HEK293 (cell line): Measurements from ENCODE around the gene RYR2.

Experiments
- ATF2 ChIP-seq: fragments of 450-650 bp; formaldehyde crosslinking; IDR thresholded peaks from 2 replicates; pipeline ENCODE4 v1.5.1; 2016; ENCODE audit warnings: missing biosample characterization, missing genetic modification characterization, low read depth
- GFI1B ChIP-seq: fragments of 450-650 bp; formaldehyde crosslinking; IDR thresholded peaks from 2 replicates; pipeline ENCODE4 v1.5.1; 2016; ENCODE audit warnings: missing biosample characterization, missing genetic modification characterization
- GLIS1 ChIP-seq: fragments of 450-650 bp; formaldehyde crosslinking; IDR thresholded peaks from 2 replicates; pipeline ENCODE4 v1.5.1; 2016; ENCODE audit warnings: missing biosample characterization, missing genetic modification characterization
- HOXA7 ChIP-seq: sonication (generic); formaldehyde crosslinking; IDR thresholded peaks from 2 replicates; pipeline ENCODE4 v1.8.1; 2022; ENCODE audit warnings: missing genetic modification reagents, borderline replicate concordance
- IKZF3 ChIP-seq: fragments of 450-650 bp; IDR thresholded peaks from 2 replicates; pipeline ENCODE4 v1.5.0; 2018; ENCODE audit warnings: missing biosample characterization, mild to moderate bottlenecking, missing genetic modification characterization, moderate library complexity
- KLF16 ChIP-seq: fragments of 450-650 bp; formaldehyde crosslinking; IDR thresholded peaks from 2 replicates; pipeline ENCODE4 v1.5.1; 2017; ENCODE audit warnings: missing biosample characterization, missing genetic modification characterization
- KLF8 ChIP-seq: fragments of 450-650 bp; formaldehyde crosslinking; IDR thresholded peaks from 2 replicates; pipeline ENCODE4 v1.5.1; 2016; ENCODE audit warnings: missing biosample characterization, missing genetic modification characterization
- PRDM1 ChIP-seq: fragments of 450-650 bp; formaldehyde crosslinking; IDR thresholded peaks from 2 replicates; pipeline ENCODE4; 2016; ENCODE audit warnings: missing biosample characterization, missing genetic modification characterization
- ZBTB20 ChIP-seq: fragments of 450-650 bp; formaldehyde crosslinking; IDR thresholded peaks from 2 replicates; pipeline ENCODE4 v1.5.1; 2016; ENCODE audit warnings: missing biosample characterization, missing genetic modification characterization
- ZBTB7A ChIP-seq: fragments of 450-650 bp; formaldehyde crosslinking; IDR thresholded peaks from 2 replicates; pipeline ENCODE4 v1.5.1; 2016; ENCODE audit warnings: low read depth, missing biosample characterization, missing genetic modification characterization
- ZEB2 ChIP-seq: fragments of 450-650 bp; formaldehyde crosslinking; IDR thresholded peaks from 2 replicates; pipeline ENCODE4 v1.5.1; 2016; ENCODE audit warnings: missing biosample characterization, missing genetic modification characterization
- ZFP3 ChIP-seq: fragments of 450-650 bp; formaldehyde crosslinking; IDR thresholded peaks from 2 replicates; pipeline ENCODE4 v1.5.1; 2016; ENCODE audit warnings: low read depth, missing biosample characterization, missing genetic modification characterization
- ZFP37 ChIP-seq: fragments of 450-650 bp; formaldehyde crosslinking; IDR thresholded peaks from 2 replicates; pipeline ENCODE4 v1.5.1; 2016; ENCODE audit warnings: missing biosample characterization, missing genetic modification characterization
- ZFP41 ChIP-seq: fragments of 450-650 bp; formaldehyde crosslinking; IDR thresholded peaks from 2 replicates; pipeline ENCODE4 v1.5.1; 2016; ENCODE audit warnings: missing biosample characterization, missing genetic modification characterization, borderline replicate concordance
- ZNF184 ChIP-seq: fragments of 450-650 bp; IDR thresholded peaks from 2 replicates; pipeline ENCODE4 v1.5.1; 2018; ENCODE audit warnings: missing biosample characterization, mild to moderate bottlenecking, missing genetic modification characterization
- ZNF350 ChIP-seq: fragments of 450-650 bp; formaldehyde crosslinking; IDR thresholded peaks from 2 replicates; pipeline ENCODE4 v1.5.0; 2017; ENCODE audit warnings: missing biosample characterization, mild to moderate bottlenecking, missing genetic modification characterization
- ZNF366 ChIP-seq: fragments of 450-650 bp; formaldehyde crosslinking; conservative IDR thresholded peaks from 2 replicates; pipeline ENCODE4 v1.5.1; 2016; ENCODE audit warnings: missing biosample characterization, missing genetic modification characterization
- ZNF561 ChIP-seq: fragments of 450-650 bp; IDR thresholded peaks from 2 replicates; pipeline ENCODE4 v1.5.1; 2018; ENCODE audit warnings: missing biosample characterization, missing genetic modification characterization, borderline replicate concordance
- ZNF571 ChIP-seq: fragments of 450-650 bp; formaldehyde crosslinking; IDR thresholded peaks from 2 replicates; pipeline ENCODE4 v1.5.0; 2017; ENCODE audit warnings: missing biosample characterization, missing genetic modification characterization
- ZNF623 ChIP-seq: fragments of 450-650 bp; formaldehyde crosslinking; IDR thresholded peaks from 2 replicates; pipeline ENCODE4 v1.5.1; 2016; ENCODE audit warnings: missing biosample characterization, missing genetic modification characterization
- ZNF629 ChIP-seq: fragments of 450-650 bp; formaldehyde crosslinking; IDR thresholded peaks from 2 replicates; pipeline ENCODE4 v1.5.1; 2017; ENCODE audit warnings: missing biosample characterization, missing genetic modification characterization
- ZNF660 ChIP-seq: fragments of 450-650 bp; IDR thresholded peaks from 2 replicates; pipeline ENCODE4 v1.5.1; 2018; ENCODE audit warnings: missing biosample characterization, mild to moderate bottlenecking, missing genetic modification characterization
- ZNF776 ChIP-seq: fragments of 450-650 bp; formaldehyde crosslinking; IDR thresholded peaks from 2 replicates; pipeline ENCODE4 v1.5.0; 2017; ENCODE audit warnings: missing biosample characterization, missing genetic modification characterization, borderline replicate concordance
- ZNF785 ChIP-seq: fragments of 450-650 bp; formaldehyde crosslinking; IDR thresholded peaks from 2 replicates; pipeline ENCODE4 v1.5.1; 2016; ENCODE audit warnings: missing biosample characterization, missing genetic modification characterization
- ZNF830 ChIP-seq: fragments of 450-650 bp; IDR thresholded peaks from 2 replicates; pipeline ENCODE4 v1.5.0; 2018; ENCODE audit warnings: missing biosample characterization, missing genetic modification characterization, low read depth, mild to moderate bottlenecking, moderate library complexity
- ZNF843 ChIP-seq: fragments of 450-650 bp; formaldehyde crosslinking; IDR thresholded peaks from 2 replicates; pipeline ENCODE4 v1.5.1; 2016; ENCODE audit warnings: missing biosample characterization, missing genetic modification characterization
- ZSCAN16 ChIP-seq: fragments of 450-650 bp; formaldehyde crosslinking; IDR thresholded peaks from 2 replicates; pipeline ENCODE4 v1.5.1; 2016; ENCODE audit warnings: missing biosample characterization, missing genetic modification characterization
- TF ChIP-seq, protein P1 (sequence below): fragments of 450-650 bp; formaldehyde crosslinking; IDR thresholded peaks from 2 replicates; pipeline ENCODE4 v1.5.1; 2016; ENCODE audit warnings: missing biosample characterization, missing genetic modification characterization
- TF ChIP-seq, protein P2 (sequence below): fragments of 450-650 bp; formaldehyde crosslinking; optimal IDR thresholded peaks from 2 replicates; pipeline ENCODE3; 2016; ENCODE audit warnings: missing biosample characterization, mild to moderate bottlenecking, missing genetic modification characterization
- TF ChIP-seq, protein P3 (sequence below): fragments of 450-650 bp; formaldehyde crosslinking; IDR thresholded peaks from 2 replicates; pipeline ENCODE4 v1.5.1; 2016; ENCODE audit warnings: missing biosample characterization, missing genetic modification characterization
- TF ChIP-seq, protein P4 (sequence below): fragments of 450-650 bp; formaldehyde crosslinking; IDR thresholded peaks from 2 replicates; pipeline ENCODE4 v1.5.1; 2016; ENCODE audit warnings: missing biosample characterization, missing genetic modification characterization
- TF ChIP-seq, protein P5 (sequence below): fragments of 450-650 bp; formaldehyde crosslinking; IDR thresholded peaks from 2 replicates; pipeline ENCODE4; 2016; ENCODE audit warnings: missing biosample characterization, missing genetic modification characterization

Gene RYR2

DNA sequence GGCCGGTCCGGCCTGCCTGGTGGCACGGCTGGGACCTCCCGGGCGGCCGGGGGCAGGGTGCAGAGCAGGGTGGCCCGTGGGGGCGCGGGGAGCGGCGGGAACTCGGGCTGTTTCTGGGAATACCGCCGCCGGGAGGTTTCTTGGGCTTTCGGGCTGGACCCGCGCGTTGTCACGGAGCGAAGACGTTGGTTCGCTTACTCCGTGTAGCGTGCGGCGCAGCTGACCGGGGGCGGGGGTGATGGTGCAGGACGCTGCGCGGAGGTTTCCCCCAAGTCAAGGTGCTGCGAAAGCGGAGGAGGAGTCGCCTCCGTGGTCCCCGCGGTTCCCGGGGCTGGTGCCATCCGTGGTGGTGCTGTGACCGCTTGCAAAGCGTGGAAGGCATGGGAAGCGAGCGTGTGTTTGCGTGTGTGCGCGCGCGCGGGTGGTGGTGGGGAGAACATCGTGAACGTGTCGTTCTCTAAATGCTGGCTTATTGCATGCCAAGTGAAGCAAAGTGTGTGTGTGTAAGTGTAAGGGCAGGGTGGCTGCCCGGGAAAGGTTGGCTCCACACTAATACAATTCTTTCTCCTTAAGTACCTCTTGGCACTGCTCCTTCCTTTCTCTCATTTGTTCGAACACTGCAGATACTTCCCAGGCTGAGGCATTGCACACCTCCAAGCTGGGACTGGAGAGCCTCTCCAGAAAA, 1.1 kb downstream of the RYR2 start (continued):
- 0 out of 2 replicates have a peak, but pooled peaks have one; percentile 49 for TF ChIP-seq KLF16 (tag by site-specific recombination)
- TF ChIP-seq ZBTB7A (tag by site-specific recombination) = peak; percentile 30; the same call in 1 of the 2 replicates
- TF ChIP-seq, protein P1, sequence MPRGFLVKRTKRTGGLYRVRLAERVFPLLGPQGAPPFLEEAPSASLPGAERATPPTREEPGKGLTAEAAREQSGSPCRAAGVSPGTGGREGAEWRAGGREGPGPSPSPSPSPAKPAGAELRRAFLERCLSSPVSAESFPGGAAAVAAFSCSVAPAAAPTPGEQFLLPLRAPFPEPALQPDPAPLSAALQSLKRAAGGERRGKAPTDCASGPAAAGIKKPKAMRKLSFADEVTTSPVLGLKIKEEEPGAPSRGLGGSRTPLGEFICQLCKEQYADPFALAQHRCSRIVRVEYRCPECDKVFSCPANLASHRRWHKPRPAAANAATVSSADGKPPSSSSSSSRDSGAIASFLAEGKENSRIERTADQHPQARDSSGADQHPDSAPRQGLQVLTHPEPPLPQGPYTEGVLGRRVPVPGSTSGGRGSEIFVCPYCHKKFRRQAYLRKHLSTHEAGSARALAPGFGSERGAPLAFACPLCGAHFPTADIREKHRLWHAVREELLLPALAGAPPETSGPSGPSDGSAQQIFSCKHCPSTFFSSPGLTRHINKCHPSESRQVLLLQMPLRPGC (tag by site-specific recombination) = 0 out of 2 replicates have a peak, but pooled peaks have one; percentile 22
- TF ChIP-seq PRDM1 (tag by site-specific recombination) = peak; percentile 85
- peak; percentile 78 for TF ChIP-seq ZEB2 (tag by site-specific recombination)
- peak; percentile 77 for TF ChIP-seq GLIS1 (tag by site-specific recombination)
- TF ChIP-seq ZNF629 (tag by site-specific recombination) = peak; percentile 49
- TF ChIP-seq ZNF350 (tag by site-specific recombination) = no peak
- TF ChIP-seq KLF8 (tag by site-specific recombination) = no peak
- TF ChIP-seq, protein P2, sequence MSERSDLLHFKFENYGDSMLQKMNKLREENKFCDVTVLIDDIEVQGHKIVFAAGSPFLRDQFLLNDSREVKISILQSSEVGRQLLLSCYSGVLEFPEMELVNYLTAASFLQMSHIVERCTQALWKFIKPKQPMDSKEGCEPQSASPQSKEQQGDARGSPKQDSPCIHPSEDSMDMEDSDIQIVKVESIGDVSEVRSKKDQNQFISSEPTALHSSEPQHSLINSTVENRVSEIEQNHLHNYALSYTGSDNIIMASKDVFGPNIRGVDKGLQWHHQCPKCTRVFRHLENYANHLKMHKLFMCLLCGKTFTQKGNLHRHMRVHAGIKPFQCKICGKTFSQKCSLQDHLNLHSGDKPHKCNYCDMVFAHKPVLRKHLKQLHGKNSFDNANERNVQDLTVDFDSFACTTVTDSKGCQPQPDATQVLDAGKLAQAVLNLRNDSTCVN = peak; percentile 97
- peak; percentile 83; the same call in 1 of the 2 replicates for TF ChIP-seq ZFP41
- TF ChIP-seq ZNF785 (tag by site-specific recombination) = peak; percentile 84; the same call in 1 of the 2 replicates
- no peak for TF ChIP-seq ZNF776 (tag by site-specific recombination)
- peak; percentile 60; the same call in 1 of the 2 replicates for TF ChIP-seq ZNF561
- TF ChIP-seq ATF2 = no peak
- TF ChIP-seq, protein P3, sequence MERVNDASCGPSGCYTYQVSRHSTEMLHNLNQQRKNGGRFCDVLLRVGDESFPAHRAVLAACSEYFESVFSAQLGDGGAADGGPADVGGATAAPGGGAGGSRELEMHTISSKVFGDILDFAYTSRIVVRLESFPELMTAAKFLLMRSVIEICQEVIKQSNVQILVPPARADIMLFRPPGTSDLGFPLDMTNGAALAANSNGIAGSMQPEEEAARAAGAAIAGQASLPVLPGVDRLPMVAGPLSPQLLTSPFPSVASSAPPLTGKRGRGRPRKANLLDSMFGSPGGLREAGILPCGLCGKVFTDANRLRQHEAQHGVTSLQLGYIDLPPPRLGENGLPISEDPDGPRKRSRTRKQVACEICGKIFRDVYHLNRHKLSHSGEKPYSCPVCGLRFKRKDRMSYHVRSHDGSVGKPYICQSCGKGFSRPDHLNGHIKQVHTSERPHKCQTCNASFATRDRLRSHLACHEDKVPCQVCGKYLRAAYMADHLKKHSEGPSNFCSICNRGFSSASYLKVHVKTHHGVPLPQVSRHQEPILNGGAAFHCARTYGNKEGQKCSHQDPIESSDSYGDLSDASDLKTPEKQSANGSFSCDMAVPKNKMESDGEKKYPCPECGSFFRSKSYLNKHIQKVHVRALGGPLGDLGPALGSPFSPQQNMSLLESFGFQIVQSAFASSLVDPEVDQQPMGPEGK = peak; percentile 84
- no peak; the same call in 1 of the 2 replicates for TF ChIP-seq IKZF3
- TF ChIP-seq ZFP3 (tag by site-specific recombination) = no peak
- TF ChIP-seq ZFP37 = peak; percentile 94
- TF ChIP-seq ZNF366 (tag by site-specific recombination) = peak; percentile 64
- TF ChIP-seq HOXA7 = no peak
- TF ChIP-seq ZNF843 (tag by site-specific recombination) = 0 out of 2 replicates have a peak, but pooled peaks have one; percentile 15
- peak; percentile 27; the same call in 1 of the 2 replicates for TF ChIP-seq ZNF660 (tag by site-specific recombination)
- TF ChIP-seq GFI1B (tag by site-specific recombination) = no peak
- TF ChIP-seq ZNF830 = no peak
- no peak for TF ChIP-seq ZNF571 (tag by site-specific recombination)
- peak; percentile 86 for TF ChIP-seq ZBTB20 (tag by site-specific recombination)
- TF ChIP-seq ZNF184 (tag by site-specific recombination) = no peak
- TF ChIP-seq, protein P4, sequence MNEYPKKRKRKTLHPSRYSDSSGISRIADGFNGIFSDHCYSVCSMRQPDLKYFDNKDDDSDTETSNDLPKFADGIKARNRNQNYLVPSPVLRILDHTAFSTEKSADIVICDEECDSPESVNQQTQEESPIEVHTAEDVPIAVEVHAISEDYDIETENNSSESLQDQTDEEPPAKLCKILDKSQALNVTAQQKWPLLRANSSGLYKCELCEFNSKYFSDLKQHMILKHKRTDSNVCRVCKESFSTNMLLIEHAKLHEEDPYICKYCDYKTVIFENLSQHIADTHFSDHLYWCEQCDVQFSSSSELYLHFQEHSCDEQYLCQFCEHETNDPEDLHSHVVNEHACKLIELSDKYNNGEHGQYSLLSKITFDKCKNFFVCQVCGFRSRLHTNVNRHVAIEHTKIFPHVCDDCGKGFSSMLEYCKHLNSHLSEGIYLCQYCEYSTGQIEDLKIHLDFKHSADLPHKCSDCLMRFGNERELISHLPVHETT (tag by site-specific recombination) = peak; percentile 65
- 0 out of 2 replicates have a peak, but pooled peaks have one; percentile 10 for TF ChIP-seq ZSCAN16 (tag by site-specific recombination)
- TF ChIP-seq ZNF623 = no peak
- TF ChIP-seq, protein P5, sequence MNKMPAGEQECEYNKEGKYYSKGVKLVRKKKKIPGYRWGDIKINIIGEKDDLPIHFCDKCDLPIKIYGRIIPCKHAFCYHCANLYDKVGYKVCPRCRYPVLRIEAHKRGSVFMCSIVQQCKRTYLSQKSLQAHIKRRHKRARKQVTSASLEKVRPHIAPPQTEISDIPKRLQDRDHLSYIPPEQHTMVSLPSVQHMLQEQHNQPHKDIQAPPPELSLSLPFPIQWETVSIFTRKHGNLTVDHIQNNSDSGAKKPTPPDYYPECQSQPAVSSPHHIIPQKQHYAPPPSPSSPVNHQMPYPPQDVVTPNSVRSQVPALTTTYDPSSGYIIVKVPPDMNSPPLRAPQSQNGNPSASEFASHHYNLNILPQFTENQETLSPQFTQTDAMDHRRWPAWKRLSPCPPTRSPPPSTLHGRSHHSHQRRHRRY (tag by site-specific recombination) = no peak
